ENCODE results near the gene NAIP. TPM values are rescaled to one million over a fixed set of nuclear protein-coding genes. Genes with fewer than 3 reads are reported as not detected.
"Not testable (repeated sequence)": the region's sequence is repeated elsewhere in the genome, so short reads cannot be mapped to it uniquely, and the experiment has no call there.

Gene NAIP, protein sequence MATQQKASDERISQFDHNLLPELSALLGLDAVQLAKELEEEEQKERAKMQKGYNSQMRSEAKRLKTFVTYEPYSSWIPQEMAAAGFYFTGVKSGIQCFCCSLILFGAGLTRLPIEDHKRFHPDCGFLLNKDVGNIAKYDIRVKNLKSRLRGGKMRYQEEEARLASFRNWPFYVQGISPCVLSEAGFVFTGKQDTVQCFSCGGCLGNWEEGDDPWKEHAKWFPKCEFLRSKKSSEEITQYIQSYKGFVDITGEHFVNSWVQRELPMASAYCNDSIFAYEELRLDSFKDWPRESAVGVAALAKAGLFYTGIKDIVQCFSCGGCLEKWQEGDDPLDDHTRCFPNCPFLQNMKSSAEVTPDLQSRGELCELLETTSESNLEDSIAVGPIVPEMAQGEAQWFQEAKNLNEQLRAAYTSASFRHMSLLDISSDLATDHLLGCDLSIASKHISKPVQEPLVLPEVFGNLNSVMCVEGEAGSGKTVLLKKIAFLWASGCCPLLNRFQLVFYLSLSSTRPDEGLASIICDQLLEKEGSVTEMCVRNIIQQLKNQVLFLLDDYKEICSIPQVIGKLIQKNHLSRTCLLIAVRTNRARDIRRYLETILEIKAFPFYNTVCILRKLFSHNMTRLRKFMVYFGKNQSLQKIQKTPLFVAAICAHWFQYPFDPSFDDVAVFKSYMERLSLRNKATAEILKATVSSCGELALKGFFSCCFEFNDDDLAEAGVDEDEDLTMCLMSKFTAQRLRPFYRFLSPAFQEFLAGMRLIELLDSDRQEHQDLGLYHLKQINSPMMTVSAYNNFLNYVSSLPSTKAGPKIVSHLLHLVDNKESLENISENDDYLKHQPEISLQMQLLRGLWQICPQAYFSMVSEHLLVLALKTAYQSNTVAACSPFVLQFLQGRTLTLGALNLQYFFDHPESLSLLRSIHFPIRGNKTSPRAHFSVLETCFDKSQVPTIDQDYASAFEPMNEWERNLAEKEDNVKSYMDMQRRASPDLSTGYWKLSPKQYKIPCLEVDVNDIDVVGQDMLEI (N-terminal part only)
- total RNA-seq, result 10 to 100 TPM; 10.3 to 38.7 (median 24.4) TPM

GRCh38 chr5:71025289-71025953, at the start of gene NAIP:
Gene NAIP (minus strand): TSS chr5:71025339. CDS start chr5:71012915, 12,424 bp downstream.
- H3K9me3 ChIP-seq; DNase-seq; H3K4me3 ChIP-seq; intact Hi-C loops (cut with DNase I; ENCODE audit: low total_unique reads); H3K36me3 ChIP-seq; H3K27me3 ChIP-seq; H3K4me1 ChIP-seq; H3K27ac ChIP-seq: not testable (repeated sequence)

DNA sequence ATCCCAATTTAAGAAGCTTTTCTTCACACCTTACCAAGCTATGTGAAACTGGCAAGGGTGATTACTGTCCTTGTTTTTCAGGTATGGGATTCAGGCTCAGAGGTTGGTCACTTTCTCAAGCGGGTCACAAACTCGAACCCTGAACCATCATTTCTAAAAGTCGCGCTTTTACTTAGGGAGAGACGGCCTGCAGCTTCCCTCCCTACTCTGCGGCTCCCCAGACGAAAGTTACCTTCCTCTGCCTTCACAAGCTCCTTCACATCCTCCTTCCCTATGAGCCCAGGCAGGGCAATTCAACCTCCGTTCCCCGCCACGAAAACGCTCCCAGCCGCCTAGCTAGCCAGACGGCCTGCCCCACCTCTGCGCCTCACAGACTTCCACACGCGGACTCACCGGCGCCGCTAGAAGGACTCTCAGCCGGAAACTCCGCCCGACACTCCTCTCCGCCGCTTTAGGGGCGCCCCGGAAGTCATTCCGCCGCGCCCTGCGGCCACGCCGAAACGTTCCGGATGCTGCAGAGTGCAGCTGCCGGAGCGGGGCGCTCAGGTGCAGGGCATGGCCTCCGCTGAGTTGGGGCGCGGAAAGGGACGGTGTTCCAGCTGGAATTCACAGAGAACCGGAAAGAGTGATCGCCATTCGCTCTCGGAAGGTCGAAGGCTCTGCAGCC, 42.3 kb upstream of the NAIP start, which contains the start of gene GTF2H2:
Gene GTF2H2, minus strand, starts transcription at position 415 of the 667 bp plus-strand sequence. CDS start 4,913 bp downstream, outside the sequence.
- H3K9me3 ChIP-seq; DNase-seq; H3K4me1 ChIP-seq; intact Hi-C loops (cut with DNase I; ENCODE audit: low total_unique reads); H3K27me3 ChIP-seq; H3K36me3 ChIP-seq; H3K27ac ChIP-seq; H3K4me3 ChIP-seq: not testable (repeated sequence)

- H3K27me3 ChIP-seq; H3K9me3 ChIP-seq; H3K4me3 ChIP-seq; H3K27ac ChIP-seq; H3K36me3 ChIP-seq; H3K4me1 ChIP-seq; DNase-seq; intact Hi-C loops (cut with DNase I; ENCODE audit: low total_unique reads): not testable (repeated sequence)
Measured at GRCh38 chr5:71061322-71061721, 36.2 kb upstream of the NAIP start.

DNA sequence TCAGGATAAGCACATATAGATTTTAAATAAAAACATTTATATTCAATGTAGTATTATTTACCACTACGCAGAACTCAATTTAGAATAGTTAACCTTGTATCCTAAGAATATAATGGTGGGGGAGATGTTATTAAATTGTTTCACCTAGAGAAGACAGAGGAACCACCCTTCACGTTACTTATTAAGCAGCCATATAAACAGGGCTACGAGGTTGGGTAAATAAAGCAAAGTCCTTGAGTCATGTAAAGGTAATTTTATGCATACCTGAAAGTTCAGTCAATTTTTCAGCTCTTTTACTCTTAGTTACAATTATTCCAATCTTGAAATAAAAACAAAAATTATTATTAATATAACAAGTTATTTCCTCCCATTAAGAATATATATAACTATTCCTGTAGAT, 34.3 kb upstream of the NAIP start:
- H3K4me3 ChIP-seq; H3K4me1 ChIP-seq; intact Hi-C loops (cut with DNase I; ENCODE audit: low total_unique reads); H3K27me3 ChIP-seq; H3K27ac ChIP-seq; H3K9me3 ChIP-seq; H3K36me3 ChIP-seq; DNase-seq: not testable (repeated sequence)

DNA sequence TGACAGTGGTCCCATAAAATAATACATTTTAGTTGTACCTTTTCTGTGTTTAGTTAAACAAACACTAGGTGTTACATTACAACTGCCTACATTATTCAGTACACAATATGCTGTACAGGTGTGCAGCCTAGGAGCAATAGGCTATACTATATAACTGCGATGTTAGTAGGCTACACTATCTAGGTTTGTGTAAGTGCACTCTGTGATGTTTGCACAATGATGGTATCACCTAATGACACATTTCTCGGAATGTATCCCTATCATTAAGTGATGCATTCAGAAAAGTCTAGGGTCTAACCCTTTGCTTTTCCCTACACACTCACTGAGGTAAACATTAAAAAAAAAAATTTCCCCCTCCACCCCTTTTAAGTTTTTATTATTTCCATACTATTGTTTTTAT, 19.7 kb upstream of the NAIP start:
- H3K27ac ChIP-seq; H3K4me1 ChIP-seq; DNase-seq; H3K36me3 ChIP-seq; H3K4me3 ChIP-seq; H3K9me3 ChIP-seq; H3K27me3 ChIP-seq; intact Hi-C loops (cut with DNase I; ENCODE audit: low total_unique reads): not testable (repeated sequence)

- intact Hi-C loops (cut with DNase I; ENCODE audit: low total_unique reads); H3K27me3 ChIP-seq: not testable (repeated sequence)
Measured at GRCh38 chr5:71044128-71044527, 19.0 kb upstream of the NAIP start.

DNA sequence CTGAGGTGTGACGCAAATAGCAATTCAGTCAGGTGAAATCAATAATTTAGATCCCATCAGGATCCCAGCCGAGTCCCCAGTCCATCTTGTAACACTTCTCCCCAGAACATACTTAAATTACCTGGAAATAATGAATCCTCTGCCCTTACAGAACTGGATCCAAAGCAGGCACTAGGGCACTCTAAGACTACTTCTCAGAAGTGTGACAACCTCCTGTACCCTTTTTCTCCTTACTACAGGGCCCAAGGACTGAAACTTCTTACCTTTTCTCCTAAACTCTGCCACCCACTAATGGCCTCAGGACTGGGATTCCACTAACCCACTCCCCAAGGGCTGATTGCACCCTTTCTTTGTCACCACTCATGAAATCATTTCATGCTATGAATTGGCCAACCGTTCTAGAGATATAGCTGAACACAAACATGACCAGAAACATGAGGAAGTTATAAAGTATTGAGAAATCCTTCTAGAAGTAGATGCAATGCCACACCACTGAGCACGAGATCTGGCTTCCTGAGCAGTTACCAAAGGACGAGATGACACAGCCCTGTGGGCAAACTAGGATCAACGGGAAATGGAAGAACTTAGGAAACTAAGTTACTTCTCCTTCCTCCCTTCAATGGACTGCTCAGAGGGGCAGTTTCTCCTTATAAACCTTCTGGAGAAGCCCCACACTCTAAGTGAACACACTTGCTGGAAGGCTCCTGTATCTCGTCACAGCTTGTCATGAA, 6.1 kb upstream of the NAIP start:
- H3K9me3 ChIP-seq; H3K36me3 ChIP-seq; H3K27me3 ChIP-seq; DNase-seq; intact Hi-C loops (cut with DNase I; ENCODE audit: low total_unique reads); H3K4me3 ChIP-seq; H3K4me1 ChIP-seq; H3K27ac ChIP-seq: not testable (repeated sequence)

More at GRCh38 chr5:71044128-71044527, 19.0 kb upstream of the NAIP start:
- H3K27ac ChIP-seq, H3K36me3 ChIP-seq, DNase-seq, H3K9me3 ChIP-seq, H3K4me1 ChIP-seq, H3K4me3 ChIP-seq: not testable (repeated sequence)

DNA sequence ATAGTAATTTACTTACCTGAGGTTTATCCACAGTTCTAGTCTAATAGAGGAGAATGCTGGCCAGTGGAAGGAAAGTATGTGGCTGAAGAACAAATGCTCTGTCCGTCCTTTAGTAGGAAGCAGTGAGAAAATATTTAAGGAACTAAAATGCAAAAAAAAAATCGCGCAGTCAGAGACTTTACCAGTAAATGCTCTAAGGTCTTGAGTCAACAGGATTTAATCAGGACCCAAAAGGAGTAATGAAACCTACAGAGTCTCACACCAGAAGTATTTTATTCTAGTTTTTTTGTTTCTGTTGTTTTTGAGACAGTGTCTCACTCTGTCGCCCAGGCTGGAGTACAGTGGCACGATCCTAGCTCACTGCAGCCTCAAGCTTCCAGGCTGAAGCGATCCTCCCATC, 4.5 kb downstream of the NAIP start:
- DNase-seq; intact Hi-C loops (cut with DNase I; ENCODE audit: low total_unique reads); H3K27me3 ChIP-seq; H3K27ac ChIP-seq; H3K4me3 ChIP-seq; H3K36me3 ChIP-seq; H3K4me1 ChIP-seq; H3K9me3 ChIP-seq: not testable (repeated sequence)

- H3K27ac ChIP-seq; H3K27me3 ChIP-seq; H3K4me1 ChIP-seq; H3K4me3 ChIP-seq; H3K36me3 ChIP-seq; DNase-seq; intact Hi-C loops (cut with DNase I; ENCODE audit: low total_unique reads); H3K9me3 ChIP-seq: not testable (repeated sequence)
Measured at GRCh38 chr5:71018376-71019005, 6.6 kb downstream of the NAIP start.

Data from uterus (tissue), 4 donors.